ENCODE data around the gene MAS1. TPM values are rescaled to one million over a fixed set of nuclear protein-coding genes. Genes with fewer than 3 reads are reported as not detected.

Gene MAS1
- total and polyA plus RNA-seq, 2 of the 13 experiments (the other 11 are each of a cell fraction or from before 2014, with no cell fraction given) = not detected

DNA sequence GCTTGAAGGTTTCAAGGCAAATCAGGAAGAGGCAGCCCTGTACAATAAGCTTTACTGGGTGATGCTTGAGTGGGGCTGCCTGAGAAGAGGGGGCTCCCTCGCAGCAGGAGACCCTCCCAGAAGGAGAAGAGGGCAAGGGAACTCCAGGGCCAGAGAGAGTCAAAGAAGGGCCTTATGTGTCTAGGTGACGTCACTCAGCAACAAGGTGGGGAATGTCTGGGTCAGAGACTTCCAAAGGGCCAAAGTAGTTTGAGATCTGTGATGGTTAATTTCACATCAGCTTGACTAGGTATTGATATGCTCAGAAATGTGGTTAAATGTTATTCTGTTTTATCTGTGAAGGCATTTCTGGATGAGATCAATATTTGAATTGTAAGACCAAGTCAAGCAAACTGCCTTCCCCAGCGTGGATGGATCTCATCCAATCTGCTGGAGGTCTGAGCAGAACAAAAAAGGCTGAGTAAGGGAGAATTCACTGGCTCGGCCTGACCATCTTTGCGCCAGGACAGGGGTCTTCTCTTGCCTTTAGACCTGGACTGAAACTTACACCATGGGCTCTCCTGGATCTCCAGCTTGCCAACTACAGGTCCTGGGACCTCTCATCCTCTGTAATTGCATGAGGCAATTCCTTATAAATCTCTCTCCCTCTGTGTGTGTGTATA is 35.9 kb downstream of the MAS1 start (continued):
- TF ChIP-seq, protein P1, sequence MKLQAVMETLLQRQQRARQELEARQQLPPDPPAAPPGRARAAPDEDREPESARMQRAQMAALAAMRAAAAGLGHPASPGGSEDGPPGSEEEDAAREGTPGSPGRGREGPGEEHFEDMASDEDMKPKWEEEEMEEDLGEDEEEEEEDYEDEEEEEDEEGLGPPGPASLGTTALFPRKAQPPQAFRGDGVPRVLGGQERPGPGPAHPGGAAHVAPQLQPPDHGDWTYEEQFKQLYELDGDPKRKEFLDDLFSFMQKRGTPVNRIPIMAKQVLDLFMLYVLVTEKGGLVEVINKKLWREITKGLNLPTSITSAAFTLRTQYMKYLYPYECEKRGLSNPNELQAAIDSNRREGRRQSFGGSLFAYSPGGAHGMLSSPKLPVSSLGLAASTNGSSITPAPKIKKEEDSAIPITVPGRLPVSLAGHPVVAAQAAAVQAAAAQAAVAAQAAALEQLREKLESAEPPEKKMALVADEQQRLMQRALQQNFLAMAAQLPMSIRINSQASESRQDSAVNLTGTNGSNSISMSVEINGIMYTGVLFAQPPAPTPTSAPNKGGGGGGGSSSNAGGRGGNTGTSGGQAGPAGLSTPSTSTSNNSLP (IDR thresholded peaks at IDR 0.05; ENCODE audit: low read depth, low read length) = no peak
- TF ChIP-seq MAFK (conservative IDR thresholded peaks at IDR 0.05 in 1 of 2, IDR thresholded peaks at IDR 0.05 in 1 of 2; ENCODE audit: low read length in 2 of 2) (peak; percentile 79 to 85), STAT5B (CRISPR knock-in tag; IDR thresholded peaks at IDR 0.05) (no peak)
- TF ChIP-seq, protein P2, sequence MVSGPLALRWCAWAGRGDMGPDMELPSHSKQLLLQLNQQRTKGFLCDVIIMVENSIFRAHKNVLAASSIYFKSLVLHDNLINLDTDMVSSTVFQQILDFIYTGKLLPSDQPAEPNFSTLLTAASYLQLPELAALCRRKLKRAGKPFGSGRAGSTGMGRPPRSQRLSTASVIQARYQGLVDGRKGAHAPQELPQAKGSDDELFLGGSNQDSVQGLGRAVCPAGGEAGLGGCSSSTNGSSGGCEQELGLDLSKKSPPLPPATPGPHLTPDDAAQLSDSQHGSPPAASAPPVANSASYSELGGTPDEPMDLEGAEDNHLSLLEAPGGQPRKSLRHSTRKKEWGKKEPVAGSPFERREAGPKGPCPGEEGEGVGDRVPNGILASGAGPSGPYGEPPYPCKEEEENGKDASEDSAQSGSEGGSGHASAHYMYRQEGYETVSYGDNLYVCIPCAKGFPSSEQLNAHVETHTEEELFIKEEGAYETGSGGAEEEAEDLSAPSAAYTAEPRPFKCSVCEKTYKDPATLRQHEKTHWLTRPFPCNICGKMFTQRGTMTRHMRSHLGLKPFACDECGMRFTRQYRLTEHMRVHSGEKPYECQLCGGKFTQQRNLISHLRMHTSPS (CRISPR knock-in tag; IDR thresholded peaks at IDR 0.05; ENCODE audit: low read depth) = no peak

DNA sequence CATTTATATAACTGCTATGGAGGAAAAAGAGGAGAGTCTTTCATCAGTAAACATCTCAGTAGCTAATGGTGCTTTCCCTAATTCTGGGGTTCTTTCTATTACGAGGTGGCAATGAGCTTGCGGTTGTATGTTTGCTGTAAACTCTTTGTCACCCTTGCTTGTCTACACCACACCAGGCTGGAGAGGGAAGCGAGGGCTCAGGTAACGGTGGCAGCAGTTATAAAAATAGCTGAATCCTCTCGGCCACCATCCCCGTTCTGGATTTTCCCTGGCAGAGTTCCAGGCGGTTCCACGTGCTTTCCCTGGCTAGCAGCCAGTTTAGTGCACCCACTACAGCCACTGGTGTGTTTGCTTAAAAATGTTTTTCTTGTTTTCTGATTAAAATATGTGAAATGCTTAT is 39.0 kb downstream of the MAS1 start:
- Histone ChIP-seq H3K36me3 (replicated peaks in 1 of 2; ENCODE audit: control insufficient read depth in 1 of 2, insufficient read depth in 2 of 2, low read length in 2 of 2) (no peaks in the 10 kb centered on the region), H3K79me2 (ENCODE audit: insufficient read depth, low read length) (no peaks in the 10 kb centered on the region), H3K4me1 (ENCODE audit: insufficient read depth, low read length) (peaks cover 5% of the 10 kb centered on the region; the same call in 1 of the 2 replicates), H3K4me3 (replicated peaks in 1 of 3; ENCODE audit: insufficient read depth in 1 of 3, low read depth in 2 of 3, low read length in 3 of 3) (no peak overlapping the region), H2AFZ (ENCODE audit: low read length) (peak overlapping the region; percentile 58), H3K4me2 (ENCODE audit: low read depth, low read length) (peak overlapping the region; percentile 45; the same call in 1 of the 2 replicates), H3K27ac (ENCODE audit: extremely low read length, insufficient read depth, low read length) (no peak overlapping the region), H3K9ac (ENCODE audit: insufficient read depth, low read depth, low read length) (no peak overlapping the region), H4K20me1 (ENCODE audit: insufficient read depth, low read length) (no peaks in the 10 kb centered on the region), H3K9me3 (ENCODE audit: low read length) (no peaks in the 10 kb centered on the region), H3K27me3 (ENCODE audit: control insufficient read depth in 1 of 2, insufficient read depth in 2 of 2, low read length in 2 of 2) (peaks cover 0 to 9% of the 10 kb centered on the region in 2 experiments; a peak in 2 of 5 replicates)
- TF ChIP-seq, protein P3, sequence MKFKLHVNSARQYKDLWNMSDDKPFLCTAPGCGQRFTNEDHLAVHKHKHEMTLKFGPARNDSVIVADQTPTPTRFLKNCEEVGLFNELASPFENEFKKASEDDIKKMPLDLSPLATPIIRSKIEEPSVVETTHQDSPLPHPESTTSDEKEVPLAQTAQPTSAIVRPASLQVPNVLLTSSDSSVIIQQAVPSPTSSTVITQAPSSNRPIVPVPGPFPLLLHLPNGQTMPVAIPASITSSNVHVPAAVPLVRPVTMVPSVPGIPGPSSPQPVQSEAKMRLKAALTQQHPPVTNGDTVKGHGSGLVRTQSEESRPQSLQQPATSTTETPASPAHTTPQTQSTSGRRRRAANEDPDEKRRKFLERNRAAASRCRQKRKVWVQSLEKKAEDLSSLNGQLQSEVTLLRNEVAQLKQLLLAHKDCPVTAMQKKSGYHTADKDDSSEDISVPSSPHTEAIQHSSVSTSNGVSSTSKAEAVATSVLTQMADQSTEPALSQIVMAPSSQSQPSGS (CRISPR knock-in tag; IDR thresholded peaks at IDR 0.05) = no peak
- 0 out of 2 replicates have a peak, but pooled peaks have one; percentile 26 for TF ChIP-seq NFIC (IDR thresholded peaks at IDR 0.05; ENCODE audit: low read length)
- TF ChIP-seq, protein P4, sequence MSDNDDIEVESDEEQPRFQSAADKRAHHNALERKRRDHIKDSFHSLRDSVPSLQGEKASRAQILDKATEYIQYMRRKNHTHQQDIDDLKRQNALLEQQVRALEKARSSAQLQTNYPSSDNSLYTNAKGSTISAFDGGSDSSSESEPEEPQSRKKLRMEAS (IDR thresholded peaks at IDR 0.05) = peak; percentile 35; the same call in 1 of the 2 replicates
- peak; percentile 38; the same call in 1 of the 2 replicates for TF ChIP-seq SALL1 (CRISPR knock-in tag; IDR thresholded peaks at IDR 0.05)
- TF ChIP-seq RFX5 (IDR thresholded peaks at IDR 0.05; ENCODE audit: low read depth, low read length) = no peak
- no peak for TF ChIP-seq KLF13 (CRISPR knock-in tag; IDR thresholded peaks at IDR 0.05)
- intact Hi-C loops (cut with micrococcal nuclease; ENCODE audit: unreplicated experiment) (no loop called here), in situ Hi-C loops (cut with HindIII; ENCODE audit: extremely low pct_ligation_motif_present, low pct_unique_long_range_greater_than_20kb) (no loop called here)
- DNase-seq (ENCODE audit: low spot score) (no peak), ATAC-seq (no peak; the same call in 2 of the 3 replicates), FAIRE-seq (no peak)
- POLR2A ChIA-PET = interaction anchor here (1.0 kb wide), 1 partner anchor 140 kb away, joined by 3 read pairs; the partner anchor contains the start of gene TCP1
- CTCF ChIA-PET (ENCODE audit: low intra/inter-chr PET ratio, low total read pairs) = no interaction called here
- no TSS peak for BruUV-seq (replicated peaks)
- WGBS (ENCODE audit: low lambda C conversion rate) = 14% methylated on average over 8 of the region's 8 CpGs

Data from HepG2 (cell line).